HL-60 (cell line): ENCODE results near the gene GPR146.

Experiments used
- CTCF ChIP-seq: IDR thresholded peaks from one replicate; pipeline ENCODE4 v1.5.1; 2011; ENCODE audit warnings: low read length, control low read depth, inconsistent platforms; ENCODE audit not compliant: insufficient read depth
- REST ChIP-seq: IDR thresholded peaks from 2 replicates; pipeline ENCODE4 v1.6.1; 2012; ENCODE audit warnings: low read depth; ENCODE audit not compliant: insufficient replicate concordance

- TF ChIP-seq CTCF (no peak), REST (no peak)
These were observed 61.9 kb downstream of the GPR146 start for GRCh38 chr7:1106063-1106792.
